Measurements from ENCODE around the gene RPL3.

Gene RPL3

DNA sequence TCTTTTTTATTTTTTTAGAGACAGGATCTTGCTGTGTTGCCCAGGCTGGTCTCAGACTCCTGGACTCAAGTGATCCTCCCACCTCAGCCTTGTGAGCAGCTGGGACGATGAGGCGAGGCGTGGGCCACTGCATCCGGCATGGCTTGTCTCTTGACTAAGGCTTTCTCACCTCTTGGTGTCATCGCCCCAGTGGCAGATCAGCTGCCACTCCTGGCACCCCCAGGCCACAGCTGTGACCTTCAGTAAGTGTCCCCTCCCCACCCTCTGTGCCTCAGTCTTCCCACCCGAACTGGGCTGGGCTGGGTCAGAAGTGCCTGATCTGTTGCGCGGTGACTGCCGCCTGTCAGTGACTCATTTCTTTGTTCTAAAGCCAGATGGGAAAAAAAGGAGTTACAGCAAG, 33.9 kb upstream of the RPL3 start:
- ChIA-PET CTCF (interaction anchor here (0.6 to 1.4 kb wide), 2 partner anchors 8 to 10 kb away, joined by 4 to 11 read pairs; no protein-coding TSS in a partner anchor), POLR2A (interaction anchor here (0.7 to 11.4 kb wide), 3 partner anchors 10 to 173 kb away, joined by 3 to 142 read pairs (median 4); partner anchors contain the start of gene RPL3)
- TF ChIP-seq BHLHE40 (IDR thresholded peaks at IDR 0.05; ENCODE audit: borderline replicate concordance) (no peak), ELF4 (IDR thresholded peaks at IDR 0.05) (no peak), HDGF (IDR thresholded peaks at IDR 0.05; ENCODE audit: borderline replicate concordance) (no peak), LEF1 (IDR thresholded peaks at IDR 0.05; ENCODE audit: borderline replicate concordance) (no peak), CTBP1 (IDR thresholded peaks at IDR 0.05; ENCODE audit: borderline replicate concordance) (no peak), ARNT (IDR thresholded peaks at IDR 0.05) (no peak), ZNF384 (IDR thresholded peaks at IDR 0.05) (no peak), SP1 (IDR thresholded peaks at IDR 0.05) (no peak), SUZ12 (IDR thresholded peaks at IDR 0.05) (no peak), FOXA1 (IDR thresholded peaks at IDR 0.05) (no peak), NFRKB (IDR thresholded peaks at IDR 0.05) (no peak), FOXM1 (IDR thresholded peaks at IDR 0.05; ENCODE audit: borderline replicate concordance) (no peak), TARDBP (IDR thresholded peaks at IDR 0.05) (no peak), L3MBTL2 (conservative IDR thresholded peaks at IDR 0.05) (no peak), FOXK2 (IDR thresholded peaks at IDR 0.05) (no peak)
- TF ChIP-seq, protein P1, sequence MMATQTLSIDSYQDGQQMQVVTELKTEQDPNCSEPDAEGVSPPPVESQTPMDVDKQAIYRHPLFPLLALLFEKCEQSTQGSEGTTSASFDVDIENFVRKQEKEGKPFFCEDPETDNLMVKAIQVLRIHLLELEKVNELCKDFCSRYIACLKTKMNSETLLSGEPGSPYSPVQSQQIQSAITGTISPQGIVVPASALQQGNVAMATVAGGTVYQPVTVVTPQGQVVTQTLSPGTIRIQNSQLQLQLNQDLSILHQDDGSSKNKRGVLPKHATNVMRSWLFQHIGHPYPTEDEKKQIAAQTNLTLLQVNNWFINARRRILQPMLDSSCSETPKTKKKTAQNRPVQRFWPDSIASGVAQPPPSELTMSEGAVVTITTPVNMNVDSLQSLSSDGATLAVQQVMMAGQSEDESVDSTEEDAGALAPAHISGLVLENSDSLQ (IDR thresholded peaks at IDR 0.05) = no peak
- no peak for DNase-seq (ENCODE audit: extremely low spot score)

DNA sequence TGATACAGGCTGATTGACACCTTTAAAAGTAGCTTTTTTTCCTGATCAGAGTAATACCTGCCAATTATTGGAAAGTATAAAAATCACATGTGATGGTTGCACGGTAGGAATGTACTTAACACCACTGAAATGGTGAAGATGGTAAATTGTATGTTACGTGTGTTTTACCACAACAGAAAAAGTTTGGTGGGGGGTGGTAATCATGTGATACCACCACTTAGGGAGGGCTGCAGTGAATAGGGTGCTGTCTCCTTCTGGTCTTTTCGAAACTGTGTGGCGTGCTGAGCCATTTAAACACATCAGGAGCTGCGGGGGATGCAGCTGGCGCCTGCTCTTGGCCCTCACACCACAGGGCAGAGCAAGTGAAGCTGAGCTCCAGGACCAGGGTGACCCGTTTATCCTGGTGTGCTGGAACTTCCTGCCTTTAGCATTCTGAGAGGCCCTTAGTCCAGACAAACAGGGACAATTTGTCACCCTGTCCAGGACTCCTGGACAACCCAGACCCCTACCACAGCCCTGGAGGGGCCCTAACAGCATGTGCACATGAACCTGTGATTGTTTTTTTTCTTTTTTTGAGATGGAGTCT, 33.0 kb upstream of the RPL3 start:
- DNase-seq (ENCODE audit: extremely low spot score) = no peak
- TF ChIP-seq, protein P1 (IDR thresholded peaks at IDR 0.05) = peak; percentile 64
- no peak for TF ChIP-seq SP1 (IDR thresholded peaks at IDR 0.05)
- TF ChIP-seq L3MBTL2 (conservative IDR thresholded peaks at IDR 0.05) = no peak
- ChIA-PET CTCF (no interaction called here), POLR2A (interaction anchor here (11.4 kb wide), 1 partner anchor 35 kb away, joined by 142 read pairs; the partner anchor contains the start of gene RPL3)

DNA sequence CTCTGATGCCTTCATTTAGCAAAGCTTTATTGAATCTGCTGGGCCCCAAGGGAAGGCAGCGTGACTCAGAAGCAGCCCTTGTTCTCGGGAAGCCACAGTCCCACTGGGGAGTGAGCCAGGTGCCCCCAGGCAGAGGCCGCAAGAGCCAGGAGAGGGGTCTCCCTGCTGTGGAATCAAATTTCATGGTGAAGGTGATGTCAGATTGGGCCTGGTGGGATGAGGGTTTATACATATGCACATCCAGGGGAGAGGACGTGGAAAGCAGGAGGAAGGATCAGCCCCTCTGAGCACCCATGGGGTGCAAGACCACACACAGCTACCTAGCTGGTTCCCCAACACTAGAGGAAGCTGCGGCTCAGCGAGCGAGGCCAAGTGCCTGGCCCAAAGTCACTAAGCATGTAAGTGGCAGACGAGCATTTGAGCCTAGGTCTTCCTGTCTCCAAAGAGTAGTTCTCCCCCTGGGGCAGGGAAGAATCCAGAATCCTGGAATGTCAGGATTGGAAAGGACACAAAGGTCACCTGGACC, 32.3 kb upstream of the RPL3 start:
- ChIA-PET CTCF (interaction anchor here (1.3 kb wide), 1 partner anchor 21 kb away, joined by 3 read pairs; no protein-coding TSS in a partner anchor), POLR2A (interaction anchor here (0.6 to 11.4 kb wide), 2 partner anchors 8 to 34 kb away, joined by 3 to 142 read pairs; partner anchors contain the start of gene RPL3)
- TF ChIP-seq ELF4 (IDR thresholded peaks at IDR 0.05) (no peak), ZNF384 (IDR thresholded peaks at IDR 0.05) (no peak), SP1 (IDR thresholded peaks at IDR 0.05) (no peak), FOXA1 (IDR thresholded peaks at IDR 0.05) (no peak), HDGF (IDR thresholded peaks at IDR 0.05; ENCODE audit: borderline replicate concordance) (no peak), BHLHE40 (IDR thresholded peaks at IDR 0.05; ENCODE audit: borderline replicate concordance) (no peak)
- DNase-seq (ENCODE audit: extremely low spot score) = no peak

DNA sequence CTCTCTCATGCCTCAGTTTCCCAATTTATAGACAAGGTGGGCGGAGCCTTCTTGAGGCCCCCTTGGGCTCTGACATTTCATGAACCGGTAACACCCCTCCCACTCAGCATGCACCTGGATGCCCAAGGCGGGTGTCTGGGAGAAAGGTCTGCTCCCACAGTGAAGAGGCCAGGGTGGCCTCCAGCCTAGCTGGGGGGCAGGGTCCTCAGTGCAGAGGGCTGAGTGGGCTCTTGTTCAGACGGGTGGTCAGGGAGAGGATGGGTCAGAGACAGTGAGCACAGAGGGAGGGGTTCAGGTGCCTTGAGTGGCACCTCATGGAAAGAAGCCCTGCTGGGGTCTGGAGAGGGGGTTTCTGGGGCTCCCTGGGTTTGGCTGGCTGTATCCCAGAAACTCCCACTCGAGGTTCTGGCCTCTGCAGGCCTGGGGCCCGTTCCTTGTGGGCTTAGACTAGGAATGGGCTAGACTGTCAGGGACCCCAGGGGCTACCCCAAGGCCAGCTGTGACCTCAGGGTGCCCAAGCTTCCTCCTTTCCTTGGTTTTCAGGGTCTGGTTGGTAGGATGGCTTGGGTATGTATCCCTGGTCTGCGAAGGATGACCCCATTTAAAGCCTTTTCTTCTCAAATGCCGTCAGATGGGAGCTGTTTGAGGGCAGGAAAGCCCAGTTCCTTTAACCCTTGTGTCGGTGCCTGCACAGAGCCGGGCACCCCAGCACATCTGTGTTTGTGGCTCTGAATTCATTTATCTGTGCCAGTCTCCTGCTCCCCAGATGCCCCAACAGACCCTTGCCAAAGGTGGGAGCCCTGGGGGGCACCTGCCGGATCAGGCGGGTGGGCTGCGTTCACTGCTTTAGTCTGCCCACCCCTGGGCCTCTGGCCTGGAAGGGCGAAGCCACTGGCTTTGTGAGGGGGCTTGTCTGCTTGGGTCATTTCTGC, 31.6 kb upstream of the RPL3 start:
- ChIA-PET CTCF (interaction anchor here (0.7 to 1.3 kb wide), 2 partner anchors 12 to 20 kb away, joined by 3 read pairs; no protein-coding TSS in a partner anchor), POLR2A (interaction anchor here (0.6 to 11.4 kb wide), 2 partner anchors 8 to 34 kb away, joined by 3 to 142 read pairs; partner anchors contain the start of gene RPL3)
- no peak for DNase-seq (ENCODE audit: extremely low spot score)
- no peak for TF ChIP-seq CTBP1 (IDR thresholded peaks at IDR 0.05; ENCODE audit: borderline replicate concordance)
- TF ChIP-seq FOXK2 (IDR thresholded peaks at IDR 0.05) = no peak
- TF ChIP-seq L3MBTL2 (conservative IDR thresholded peaks at IDR 0.05) = no peak
- no peak for TF ChIP-seq LEF1 (IDR thresholded peaks at IDR 0.05; ENCODE audit: borderline replicate concordance)
- no peak for TF ChIP-seq ZNF384 (IDR thresholded peaks at IDR 0.05)
- no peak for TF ChIP-seq SUZ12 (IDR thresholded peaks at IDR 0.05)
- no peak for TF ChIP-seq TARDBP (IDR thresholded peaks at IDR 0.05)

DNA sequence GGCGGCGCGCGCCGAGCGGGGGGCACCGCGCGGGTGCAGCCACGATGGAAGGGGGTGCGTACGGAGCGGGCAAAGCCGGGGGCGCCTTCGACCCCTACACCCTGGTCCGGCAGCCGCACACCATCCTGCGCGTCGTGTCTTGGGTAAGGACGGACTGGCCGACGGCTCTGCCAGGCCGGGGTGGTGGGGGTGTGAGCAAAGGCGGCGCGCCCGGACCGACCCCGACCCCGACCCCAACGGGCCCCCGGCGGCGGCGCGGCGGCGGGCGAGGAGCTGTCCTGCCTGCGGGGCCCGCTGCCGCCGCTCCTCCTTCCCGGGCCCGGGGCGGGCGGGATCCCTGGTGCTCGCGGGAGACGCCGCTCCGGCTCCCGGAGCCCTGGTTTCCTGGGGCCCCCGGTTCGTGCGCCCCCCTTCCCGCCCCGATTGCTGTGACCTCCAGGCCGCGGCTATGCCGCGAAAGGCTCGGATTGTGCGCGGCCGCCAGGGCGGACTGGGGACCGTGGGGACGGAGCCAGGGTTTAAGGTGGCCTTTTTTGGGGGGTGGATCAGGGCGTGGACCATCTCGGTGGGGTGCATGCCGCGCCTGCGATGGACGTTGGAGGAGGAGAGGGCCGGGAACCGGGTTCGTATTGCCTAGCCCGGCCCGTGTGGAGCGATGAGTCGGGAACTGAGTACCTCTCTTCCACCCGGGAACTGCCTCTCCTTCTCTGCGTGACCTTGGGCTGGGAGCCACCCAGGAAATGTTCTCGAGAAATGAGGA, 30.7 kb upstream of the RPL3 start, which contains the start of gene SYNGR1:
TSS of gene SYNGR1 (plus strand) at position 25 of the 760 bp plus-strand sequence. CDS start at position 45, 20 bp downstream.
- peak; percentile 53 for DNase-seq (ENCODE audit: extremely low spot score)
- CTCF ChIA-PET = interaction anchor here (1.3 kb wide), 1 partner anchor 19 kb away, joined by 3 read pairs; no protein-coding TSS in a partner anchor
- POLR2A ChIA-PET = interaction anchor here (1.0 to 11.4 kb wide), 7 partner anchors 9 to 182 kb away, joined by 3 to 142 read pairs (median 5); partner anchors contain the start of genes RPL3 and RPS19BP1

More for the DNA sequence above, 30.7 kb upstream of the RPL3 start, which contains the start of gene SYNGR1:
- TF ChIP-seq L3MBTL2 (conservative IDR thresholded peaks at IDR 0.05) = no peak
- no peak for TF ChIP-seq CTBP1 (IDR thresholded peaks at IDR 0.05; ENCODE audit: borderline replicate concordance)
- peak; percentile 72; the same call in 1 of the 2 replicates for TF ChIP-seq LEF1 (IDR thresholded peaks at IDR 0.05; ENCODE audit: borderline replicate concordance)
- peak; percentile 15; the same call in 1 of the 2 replicates for TF ChIP-seq ARNT (IDR thresholded peaks at IDR 0.05)
- TF ChIP-seq ZNF384 (IDR thresholded peaks at IDR 0.05) = no peak
- TF ChIP-seq FOXM1 (IDR thresholded peaks at IDR 0.05; ENCODE audit: borderline replicate concordance) = peak; percentile 45; the same call in 1 of the 2 replicates

Data from HEK293T (cell line).